Dermis blood vessel endothelial cell (primary cell): Measurements from ENCODE around the gene LTBR. TPM values are rescaled to one million over a fixed set of nuclear protein-coding genes. Genes with fewer than 3 reads are reported as not detected.
"Not testable (repeated sequence)": the region's sequence is repeated elsewhere in the genome, so short reads cannot be mapped to it uniquely, and the experiment has no call there.

Source experiments
- DNase-seq: peaks from one replicate; pipeline ENCODE4 v3.0.0; 2010
- total RNA-seq: library from RNA; depleted of rRNA; stranded (reverse); fragments of >200 nt; gene quantifications from 2 replicates; pipeline ENCODE4 v1.2.3, GENCODE V29; 2014

The LTBR gene
- 46.4 and 74.0 TPM in 2 replicates for total RNA-seq

GRCh38 chr12:6383572-6384498, at the start of gene LTBR:
LTBR (plus strand) TSS chr12:6384162; CDS start chr12:6384359, 197 bp downstream.
- DNase-seq: peak; percentile 92

- no peak for DNase-seq
Observed at GRCh38 chr12:6334359-6334758, 49.6 kb upstream of the LTBR start.

GRCh38 chr12:6334940-6335450, 49.0 kb upstream of the LTBR start:
- DNase-seq: no peak

GRCh38 chr12:6335451-6336078, 48.4 kb upstream of the LTBR start:
- DNase-seq: peak; percentile 88

GRCh38 chr12:6336079-6336888, 47.7 kb upstream of the LTBR start:
- DNase-seq: peak; percentile 99

- no peak for DNase-seq
Observed at GRCh38 chr12:6336889-6337853, 46.8 kb upstream of the LTBR start.

- no peak for DNase-seq
Observed at GRCh38 chr12:6337958-6338433, 46.0 kb upstream of the LTBR start.

GRCh38 chr12:6338536-6338935, 45.4 kb upstream of the LTBR start:
- DNase-seq: not testable (repeated sequence)

- DNase-seq: no peak
Observed at GRCh38 chr12:6338955-6339354, 45.0 kb upstream of the LTBR start.

- DNase-seq: peak; percentile 60
Observed at GRCh38 chr12:6340032-6340638, 43.8 kb upstream of the LTBR start.

GRCh38 chr12:6340745-6341416, 43.1 kb upstream of the LTBR start:
- DNase-seq: no peak

- peak; percentile 81 for DNase-seq
Observed at GRCh38 chr12:6341417-6342139, 42.4 kb upstream of the LTBR start, which contains the start of gene TNFRSF1A. TNFRSF1A (minus strand) TSS chr12:6342076; CDS start chr12:6341814, 262 bp downstream.

- DNase-seq: no peak
Observed at GRCh38 chr12:6342140-6342889, 41.6 kb upstream of the LTBR start.

- DNase-seq: no peak
Observed at GRCh38 chr12:6343518-6343917, 40.4 kb upstream of the LTBR start.

GRCh38 chr12:6344101-6344660, 39.8 kb upstream of the LTBR start:
- not testable (repeated sequence) for DNase-seq

- peak; percentile 90 for DNase-seq
Observed at GRCh38 chr12:6345319-6346091, 38.5 kb upstream of the LTBR start.

- DNase-seq: no peak
Observed at GRCh38 chr12:6346235-6346832, 37.6 kb upstream of the LTBR start.
